Prostate gland (tissue), 2 donors: ENCODE data around the gene SMG1.

Source experiments
- CTCF ChIP-seq, 4 experiments: fragments of 200-600 bp in 2 of 4; fragments of 450-650 bp in 2 of 4; sonication (generic) in 2 of 4; IDR thresholded peaks; 1 replicate in 3 of 4; 2 replicates in 1 of 4; pipeline ENCODE4 v1.5.1; 2016 to 2019; ENCODE audit warnings: antibody characterized with exemption in 4 of 4, mild to moderate bottlenecking in 2 of 4, moderate library complexity in 2 of 4
- POLR2AphosphoS5 ChIP-seq: sonication (generic); formaldehyde crosslinking; IDR thresholded peaks from one replicate; pipeline ENCODE4 v1.6.1; 2017; ENCODE audit warnings: antibody characterized with exemption

DNA sequence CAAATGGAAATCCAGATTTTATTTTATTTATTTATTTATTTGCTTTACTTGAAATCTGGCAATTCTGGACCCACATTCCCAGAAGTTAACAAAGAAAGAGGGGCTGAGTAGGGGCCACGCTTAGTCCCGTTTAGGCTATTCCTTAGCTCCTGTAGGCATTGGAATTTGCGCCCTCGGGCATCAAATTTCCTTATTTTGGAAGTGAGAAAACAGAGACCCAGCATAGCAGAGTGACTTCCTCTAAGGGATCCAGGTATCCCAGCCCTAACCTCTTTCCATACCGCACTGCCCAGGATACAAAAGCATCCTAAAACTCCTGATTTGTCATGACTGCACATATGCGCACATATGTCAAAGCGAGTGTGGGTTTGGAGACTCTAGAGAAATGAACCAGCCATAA, 19.0 kb upstream of the SMG1 start:
- no peak for TF ChIP-seq CTCF (IDR thresholded peaks at IDR 0.05)
- no peak for TF ChIP-seq POLR2AphosphoS5
